Measurements from ENCODE around the gene DCDC2C.

The DCDC2C gene

GRCh38 chr2:3838348-3838747 is 135.0 kb downstream of the DCDC2C start:
- DNase-seq (ENCODE audit: low spot score) = no peak

- no peak for DNase-seq (ENCODE audit: low spot score)
Observed at GRCh38 chr2:3839476-3839875, 136.1 kb downstream of the DCDC2C start.

GRCh38 chr2:3840611-3841155 is 137.3 kb downstream of the DCDC2C start:
- DNase-seq (ENCODE audit: low spot score) = no peak

GRCh38 chr2:3847397-3848052 is 144.2 kb downstream of the DCDC2C start:
- no peak for DNase-seq (ENCODE audit: low spot score)

GRCh38 chr2:3848776-3849175 is 145.4 kb downstream of the DCDC2C start:
- no peak for DNase-seq (ENCODE audit: low spot score)

- no peak for DNase-seq (ENCODE audit: low spot score)
Observed at GRCh38 chr2:3849213-3849612, 145.8 kb downstream of the DCDC2C start.

DNA sequence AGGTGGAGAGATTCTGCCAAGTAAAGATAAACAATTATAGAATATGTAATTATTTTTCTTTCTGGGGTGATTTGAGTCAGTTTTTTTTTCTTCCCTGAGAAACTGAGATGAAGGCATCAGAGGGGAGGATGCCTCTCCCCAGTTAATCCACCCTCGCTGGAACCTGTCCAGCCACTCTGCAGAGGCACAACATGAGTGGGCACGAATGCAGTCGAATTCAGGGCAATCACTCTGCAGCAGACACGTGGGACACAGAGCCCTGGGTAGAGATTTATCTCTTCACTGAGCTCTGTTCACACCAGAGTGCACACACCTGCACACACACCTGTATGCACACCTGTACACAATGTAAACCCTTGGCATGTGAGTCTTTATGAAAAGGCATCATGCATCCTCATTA is 154.2 kb downstream of the DCDC2C start:
- DNase-seq (ENCODE audit: low spot score) = no peak

GRCh38 chr2:3864943-3865865 is 161.8 kb downstream of the DCDC2C start:
- no peak for DNase-seq (ENCODE audit: low spot score)

GRCh38 chr2:3867469-3867868 is 164.1 kb downstream of the DCDC2C start:
- no peak for DNase-seq (ENCODE audit: low spot score)

GRCh38 chr2:3868012-3868805 is 164.8 kb downstream of the DCDC2C start:
- DNase-seq (ENCODE audit: low spot score) = no peak

DNA sequence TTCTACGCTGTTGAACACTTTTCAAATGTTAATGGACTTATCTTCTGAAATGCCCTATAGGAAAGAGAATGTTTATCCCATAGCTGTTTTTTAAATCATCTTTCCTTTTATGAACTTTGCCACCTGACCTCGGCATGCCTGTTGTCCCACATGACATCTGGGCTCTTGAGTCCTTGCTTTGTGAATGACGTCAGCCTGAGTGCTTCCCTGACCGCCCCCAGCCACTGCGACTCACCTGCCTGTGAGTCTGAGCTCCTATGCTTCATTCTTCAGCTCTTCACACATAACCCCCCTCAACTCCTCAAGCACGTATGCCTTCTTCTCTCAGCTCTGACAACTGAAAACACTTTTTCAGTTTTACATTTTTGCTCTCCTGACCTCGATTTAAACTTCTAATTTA is 166.8 kb downstream of the DCDC2C start:
- no peak for DNase-seq (ENCODE audit: low spot score)

- no peak for DNase-seq (ENCODE audit: low spot score)
Observed at GRCh38 chr2:3871002-3871401, 167.6 kb downstream of the DCDC2C start.

DNA sequence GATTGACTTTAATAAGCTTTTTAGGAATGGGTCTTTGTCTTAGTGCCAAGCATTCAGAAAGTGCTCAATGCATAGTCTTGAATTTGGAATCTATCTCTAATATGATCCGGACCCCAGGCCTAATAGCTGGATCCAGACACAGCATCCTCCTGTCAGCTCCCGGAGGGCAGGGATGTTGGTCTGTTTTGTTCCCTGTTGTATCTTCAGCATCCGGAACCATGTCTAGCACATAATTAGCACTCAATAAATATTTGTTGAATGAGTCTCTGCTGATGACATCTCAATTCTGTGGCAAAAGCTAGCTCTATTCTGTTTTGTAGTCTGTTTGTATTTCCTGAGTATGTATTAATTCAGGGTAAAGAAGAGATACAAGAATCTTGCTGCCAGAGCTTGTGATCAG is 169.1 kb downstream of the DCDC2C start:
- no peak for DNase-seq (ENCODE audit: low spot score)

DNA sequence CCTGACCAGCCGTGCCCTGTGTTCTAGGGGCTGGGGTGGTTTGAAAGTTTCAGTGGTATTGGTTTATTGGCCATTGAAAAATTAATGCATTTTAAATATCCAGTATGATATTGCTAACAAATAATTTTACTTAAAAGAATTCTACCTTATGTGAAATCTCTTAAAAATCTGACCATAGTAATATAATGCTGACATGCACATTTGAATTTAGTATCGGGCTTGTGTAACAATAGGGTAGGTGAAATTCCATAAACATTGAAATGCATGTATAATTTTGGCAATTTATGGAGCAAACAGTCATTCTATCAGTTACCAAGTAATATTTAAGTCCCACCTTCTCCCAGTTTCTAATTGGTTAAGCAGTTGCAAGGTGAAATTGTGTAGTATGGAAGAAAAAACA is 170.5 kb downstream of the DCDC2C start:
- no peak for DNase-seq (ENCODE audit: low spot score)

GRCh38 chr2:3876221-3876620 is 172.8 kb downstream of the DCDC2C start:
- DNase-seq (ENCODE audit: low spot score) = no peak

DNA sequence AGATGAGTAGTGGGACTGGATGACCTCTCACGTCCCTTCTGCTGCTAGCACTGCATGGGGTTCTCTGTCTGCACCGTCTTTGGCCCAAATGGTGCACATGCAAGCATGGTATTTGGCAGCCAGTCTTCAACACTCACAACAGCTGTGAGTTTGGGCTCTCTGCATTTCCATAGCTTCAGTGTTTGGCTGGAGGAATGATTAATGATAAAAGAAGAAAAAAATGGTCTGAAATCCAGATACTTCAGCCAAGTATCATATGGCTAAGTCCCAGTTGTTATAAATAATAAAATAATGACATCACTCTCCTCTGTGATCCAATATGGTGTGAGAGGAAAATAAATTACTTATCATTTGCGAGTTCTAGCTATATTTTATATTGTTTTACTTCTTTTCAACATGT is 173.3 kb downstream of the DCDC2C start:
- DNase-seq (ENCODE audit: low spot score) = no peak

DNA sequence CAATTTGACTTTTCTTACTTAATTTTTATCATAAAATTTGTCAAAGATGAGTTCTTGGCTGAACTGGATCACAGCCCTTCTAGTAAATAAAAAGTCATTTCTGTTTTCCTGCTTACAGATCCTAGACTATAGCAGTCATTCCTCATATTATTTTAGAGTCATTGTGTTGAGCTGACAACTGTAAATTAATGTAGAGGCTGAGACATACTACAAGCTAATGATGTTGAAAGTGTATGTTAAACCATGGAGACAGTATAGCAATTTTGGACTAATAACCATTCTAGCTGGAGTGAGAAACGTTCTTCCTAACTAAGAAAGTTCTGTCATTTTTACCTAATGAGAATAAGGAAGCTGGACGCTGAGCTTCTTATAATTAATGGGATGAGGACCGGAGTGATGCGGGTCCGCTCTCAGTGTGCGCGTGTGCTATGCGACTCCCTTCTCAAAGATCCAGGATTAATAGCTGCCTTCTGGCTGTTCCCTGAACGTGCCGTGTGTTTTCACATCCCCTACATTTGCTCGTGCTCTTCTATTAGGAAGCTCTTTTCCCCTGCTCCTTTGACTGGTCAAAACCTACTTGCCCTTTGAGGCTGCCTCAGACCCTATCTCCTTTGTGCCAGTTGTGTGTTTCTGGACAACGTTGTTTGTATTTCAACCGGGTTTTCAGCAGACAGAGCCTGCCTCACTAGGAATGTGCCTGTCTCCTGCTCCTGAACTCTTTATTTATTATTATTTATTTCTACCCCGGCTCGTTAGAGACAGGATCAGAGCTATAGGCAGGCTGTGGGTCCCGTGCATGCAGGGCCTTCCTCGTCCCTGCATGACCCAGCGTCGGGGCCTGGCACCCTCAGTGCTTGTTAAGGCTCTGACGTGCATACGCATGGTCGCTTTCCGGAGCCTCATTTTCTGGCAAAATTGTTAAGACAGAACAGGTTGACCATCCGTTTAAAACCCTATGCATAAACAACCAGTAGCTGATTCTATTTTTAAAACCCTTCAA is 182.6 kb downstream of the DCDC2C start:
- no peak for DNase-seq (ENCODE audit: low spot score)

- DNase-seq (ENCODE audit: low spot score) = no peak
Observed at GRCh38 chr2:3895021-3895420, 191.6 kb downstream of the DCDC2C start.
